Measurements from ENCODE around the gene STIM2. TPM values are rescaled to one million over a fixed set of nuclear protein-coding genes. Genes with fewer than 3 reads are reported as not detected.

The STIM2 gene
- total and polyA plus RNA-seq, 2 of the 4 experiments (the other 2 are of a cell fraction): 16.1 to 27.6 TPM

GRCh38 chr4:26819478-26820095 lies 41.1 kb upstream of the STIM2 start:
- H2BK5ac ChIP-seq (ENCODE audit: low read depth, low read length, poor library complexity, severe bottlenecking): no peak overlapping the region
- no peak overlapping the region for H3K9ac ChIP-seq (ENCODE audit: low read depth, low read length)
- WGBS, 2 experiments (ENCODE audit: extremely low coverage in 2 of 2, insufficient read length in 1 of 2): 80% methylated on average over 1 of the region's 3 CpGs; no CpG with 5 or more reads in 1 of the 2 experiments
- H4K8ac ChIP-seq (ENCODE audit: low read depth in 2 of 2, low read length in 2 of 2): no peak overlapping the region
- no peak overlapping the region for H2BK120ac ChIP-seq (ENCODE audit: low read depth, low read length)
- no peak overlapping the region for H3K56ac ChIP-seq (ENCODE audit: extremely low read depth, insufficient read depth, low read length)
- H3K23ac ChIP-seq (ENCODE audit: low read depth, low read length): no peak overlapping the region
- no peaks in the 10 kb centered on the region; the same call in 1 of the 2 replicates for H3K9me3 ChIP-seq (ENCODE audit: control insufficient read depth, insufficient read depth, low read length)
- no peaks in the 10 kb centered on the region for H3K27me3 ChIP-seq (ENCODE audit: control insufficient read depth, insufficient read depth, low read length)
- H3K79me1 ChIP-seq (ENCODE audit: low read depth in 1 of 2, low read length in 2 of 2): no peaks in the 10 kb centered on the region
- H3K4me3 ChIP-seq (ENCODE audit: insufficient read depth, low read depth, low read length): no peak overlapping the region
- no peaks in the 10 kb centered on the region for H3K4me1 ChIP-seq (ENCODE audit: control insufficient read depth, insufficient read depth, low read length)
- H3K36me3 ChIP-seq (ENCODE audit: control insufficient read depth, insufficient read depth, low read length): no peaks in the 10 kb centered on the region
- H3K18ac ChIP-seq (ENCODE audit: low read depth, low read length): no peak overlapping the region
- 0 out of 2 replicates have a peak, but pooled peaks cover 5% of the 10 kb centered on the region for H3K9me1 ChIP-seq (ENCODE audit: insufficient read depth, low read length)
- no peak overlapping the region for H2BK20ac ChIP-seq (ENCODE audit: low read depth, low read length)
- no peak overlapping the region for H3K14ac ChIP-seq (replicated peaks; ENCODE audit: low read depth, low read length)
- H2AFZ ChIP-seq (replicated peaks; ENCODE audit: low read length, poor library complexity): no peak overlapping the region
- H2AK9ac ChIP-seq (replicated peaks; ENCODE audit: low read depth, low read length, poor library complexity): no peak overlapping the region
- dilution Hi-C loops (cut with HindIII; ENCODE audit: low sequenced_read_pairs, unreplicated experiment): no loop called here
- no peak for ATAC-seq (ENCODE audit: low read depth)
- H4K20me1 ChIP-seq (ENCODE audit: insufficient read depth, low read length): no peaks in the 10 kb centered on the region
- H4K5ac ChIP-seq (ENCODE audit: low read depth, low read length): no peak overlapping the region
- TF ChIP-seq BHLHE40 (IDR thresholded peaks at IDR 0.05; ENCODE audit: low read depth, low read length) (no peak), FOS (IDR thresholded peaks at IDR 0.05; ENCODE audit: low read depth, low read length) (no peak), RCOR1 (IDR thresholded peaks at IDR 0.05; ENCODE audit: insufficient replicate concordance, low read length) (no peak), POLR2A (IDR thresholded peaks at IDR 0.05; ENCODE audit: low read depth, low read length) (no peak), USF2 (IDR thresholded peaks at IDR 0.05; ENCODE audit: low read depth, low read length) (no peak)
- H2AK5ac ChIP-seq (ENCODE audit: low read depth, low read length): no peak overlapping the region
- intact Hi-C loops (cut with micrococcal nuclease): no loop called here
- BruUV-seq (replicated peaks): no TSS peak
- ChIA-PET CTCF (interaction anchor here (0.6 kb wide), 1 partner anchor 11 kb away, joined by 3 read pairs; no protein-coding TSS in a partner anchor), POLR2A (ENCODE audit: unreplicated experiment) (no interaction called here)
- in situ Hi-C loops (cut with MboI; ENCODE audit: low sequenced_read_pairs): no loop called here
- H2BK15ac ChIP-seq (ENCODE audit: low read depth, low read length): no peak overlapping the region
- no peak overlapping the region for H3K27ac ChIP-seq (ENCODE audit: insufficient read depth, low read length)
- H4K91ac ChIP-seq (ENCODE audit: insufficient read depth, low read depth, low read length): no peak overlapping the region
- no peak overlapping the region for H3K4ac ChIP-seq (ENCODE audit: low read depth, low read length)
- no peak for DNase-seq
- H3K4me2 ChIP-seq (ENCODE audit: low read depth, low read length): no peak overlapping the region
